HepG2 (cell line): ENCODE data around the gene ZFX. TPM values are rescaled to one million over a fixed set of nuclear protein-coding genes. Genes with fewer than 3 reads are reported as not detected.
A peak's percentile ranks its signal among the peaks of the same experiment; 100 is the strongest.

Experiments used
- ATAC-seq: fragments of 200-7000 bp; cut with Tn5 transposase; 3 replicates; pipeline ENCODE4 v1.9.1; 2020; ENCODE audit warnings: mild to moderate bottlenecking, moderate library complexity
- BruUV-seq: library from RNA; stranded (reverse); fragments of 400-500 nt; replicated peaks from 2 replicates; lab custom pipeline; 2021; lab: Mats Ljungman, UMichigan
- CTCF ChIA-PET: fragments of 300-600 bp; formaldehyde crosslinking; extraction: SDS; loops from one replicate; lab custom pipeline; 2021; ENCODE audit warnings: low total read pairs, inconsistent platforms, low intra/inter-chr PET ratio; lab: Yijun Ruan, JAX
- POLR2A ChIA-PET: fragments of 350-600 bp; sonication (Branson Sonifier 250); formaldehyde crosslinking; loops from one replicate; lab custom pipeline; 2020; ENCODE audit warnings: antibody characterized with exemption, inconsistent platforms; lab: Yijun Ruan, JAX
- DNase-seq: peaks from one replicate; pipeline ENCODE4 v3.0.0-alpha.2; 2015; ENCODE audit warnings: low spot score
- FAIRE-seq: peaks from 3 replicates; lab custom pipeline; 2011; peaks lifted over from hg19 to GRCh38; lab: Jason Lieb, UNC
- H2AFZ ChIP-seq: one replicate; pipeline ENCODE4 v1.6.1; 2011; ENCODE audit warnings: low read length, inconsistent platforms
- H3K27ac ChIP-seq: fragments of 300-600 bp; 3 replicates; pipeline ENCODE4 v1.8.0; 2011; ENCODE audit warnings: mixed run types, mild to moderate bottlenecking, mixed read lengths, low read length, inconsistent platforms; ENCODE audit not compliant: insufficient read depth; ENCODE audit errors: extremely low read length
- H3K27me3 ChIP-seq, 2 experiments: fragments of 200-600 bp in 1 of 2; 2 replicates in 1 of 2; 3 replicates in 1 of 2; pipeline versions ENCODE4 v1.6.0 to v1.8.0; 2011; ENCODE audit warnings: low read length in 2 of 2, mild to moderate bottlenecking in 2 of 2, moderate library complexity in 2 of 2, inconsistent platforms in 1 of 2; ENCODE audit not compliant: insufficient read depth in 2 of 2, control insufficient read depth in 1 of 2
- H3K36me3 ChIP-seq, 2 experiments: fragments of 200-600 bp in 1 of 2; replicated peaks in 1 of 2; 2 replicates in 1 of 2; 3 replicates in 1 of 2; pipeline versions ENCODE4 v1.5.1 to v1.8.0; 2011; ENCODE audit warnings: low read length in 2 of 2, inconsistent platforms in 1 of 2; ENCODE audit not compliant: insufficient read depth in 2 of 2, control insufficient read depth in 1 of 2
- H3K4me1 ChIP-seq: 2 replicates; pipeline ENCODE4 v1.5.1; 2012; ENCODE audit warnings: low read length, inconsistent platforms; ENCODE audit not compliant: insufficient read depth
- H3K4me2 ChIP-seq: 2 replicates; pipeline ENCODE4 v1.6.0; 2011; ENCODE audit warnings: low read depth, low read length, inconsistent platforms
- H3K4me3 ChIP-seq, 3 experiments: fragments of 200-600 bp in 1 of 3; sonication (generic), shearing (Covaris generic) in 1 of 3; replicated peaks in 1 of 3; 2 replicates each; pipeline ENCODE4 v1.5.1; 2011 to 2016; ENCODE audit warnings: low read length in 3 of 3, inconsistent platforms in 2 of 3, low read depth in 2 of 3, mild to moderate bottlenecking in 2 of 3, control low read depth in 1 of 3, mixed read lengths in 1 of 3; ENCODE audit not compliant: insufficient read depth in 1 of 3
- H3K79me2 ChIP-seq: one replicate; pipeline ENCODE4 v1.6.1; 2011; ENCODE audit warnings: low read length, inconsistent platforms; ENCODE audit not compliant: insufficient read depth
- H3K9ac ChIP-seq: 2 replicates; pipeline ENCODE4 v1.6.0; 2011; ENCODE audit warnings: mild to moderate bottlenecking, low read depth, low read length, inconsistent platforms; ENCODE audit not compliant: insufficient read depth
- H3K9me3 ChIP-seq: 2 replicates; pipeline ENCODE4 v1.5.1; 2012; ENCODE audit warnings: mild to moderate bottlenecking, low read length
- H4K20me1 ChIP-seq: 2 replicates; pipeline ENCODE4 v1.6.0; 2011; ENCODE audit warnings: inconsistent platforms, mild to moderate bottlenecking, low read length, moderate library complexity; ENCODE audit not compliant: insufficient read depth
- FOSL2 ChIP-seq: sonication (generic); formaldehyde crosslinking; IDR thresholded peaks from 2 replicates; pipeline ENCODE4 v1.4.0; 2020; ENCODE audit warnings: missing genetic modification reagents
- ZNF614 ChIP-seq: IDR thresholded peaks from 2 replicates; pipeline ENCODE4 v1.6.1; 2018; ENCODE audit warnings: missing biosample characterization, missing genetic modification reagents, inconsistent platforms, borderline replicate concordance
- WGBS: methylation state at CpG from one replicate; pipeline ENCODE4 v1.1.6; 2017; ENCODE audit warnings: low lambda C conversion rate; 5-methylcytosine and 5-hydroxymethylcytosine counted together
- in situ Hi-C: cut with HindIII; loops from 2 replicates; pipeline ENCODE4 v1.10.0; 2017; ENCODE audit warnings: low pct_unique_long_range_greater_than_20kb; ENCODE audit not compliant: extremely low pct_ligation_motif_present
- intact Hi-C: fragments of 100-400 bp; cut with micrococcal nuclease; formaldehyde crosslinking; loops from one replicate; pipeline ENCODE4 v1.10.0; 2022; ENCODE audit not compliant: unreplicated experiment
- polyA plus RNA-seq, 8 experiments: library from polyadenylated mRNA; depleted of rRNA in 3 of 8; stranded (reverse) in 7 of 8; unstranded in 1 of 8; fragments of >200 nt; fragmentation: Illumina TruSeq in 4 of 8; extraction: Trizol in 4 of 8; gene quantifications; 2 replicates each; pipeline versions ENCODE4 v1.2.1 to v1.2.3, GENCODE V29; 2011 to 2016; ENCODE audit warnings: low read depth in 4 of 8, missing spikeins in 1 of 8, mixed read lengths in 1 of 8; ENCODE audit not compliant: insufficient read depth in 1 of 8
- small RNA-seq, 3 experiments: library from RNA; depleted of rRNA; stranded (forward); fragments of <200 nt; gene quantifications; one replicate each; pipeline ENCODE3, GENCODE V24; 2012; ENCODE audit warnings: low read depth in 2 of 3, low replicate concordance in 1 of 3; ENCODE audit not compliant: insufficient read length in 3 of 3, insufficient read depth in 2 of 3
- total RNA-seq, 5 experiments: library from RNA; depleted of rRNA; stranded (reverse); fragments of >200 nt; fragmentation: Illumina TruSeq; extraction: Trizol; gene quantifications; 2 replicates each; pipeline ENCODE4 v1.2.3, GENCODE V29; 2016; ENCODE audit warnings: low read depth in 1 of 5

Gene ZFX
- total and polyA plus RNA-seq, 2 of the 13 experiments (the other 11 are each of a cell fraction or from before 2014, with no cell fraction given): 13.8 to 37.3 TPM

- WGBS: 0% methylated on average over 5 of the region's 6 CpGs
- no peak for DNase-seq
- no TSS peak for BruUV-seq
- H3K27me3 ChIP-seq: no peaks in the 10 kb centered on the region
- H3K9me3 ChIP-seq: no peaks in the 10 kb centered on the region
- ATAC-seq: no peak
- no peak overlapping the region for H2AFZ ChIP-seq
- FAIRE-seq: no peak
- H3K9ac ChIP-seq: no peak overlapping the region
- intact Hi-C loops (no loop called here), in situ Hi-C loops (no loop called here)
- no peak overlapping the region for H3K4me2 ChIP-seq
- ChIA-PET POLR2A (no interaction called here), CTCF (no interaction called here)
- no peak overlapping the region for H3K27ac ChIP-seq
- no peaks in the 10 kb centered on the region for H4K20me1 ChIP-seq
- H3K4me3 ChIP-seq: no peak overlapping the region
- TF ChIP-seq FOSL2 (CRISPR knock-in tag) (peak; percentile 37; the same call in 1 of the 2 replicates), ZNF614 (CRISPR knock-in tag) (no peak)
- H3K36me3 ChIP-seq: no peaks in the 10 kb centered on the region
- no peaks in the 10 kb centered on the region for H3K79me2 ChIP-seq
- peaks cover 16% of the 10 kb centered on the region; the same call in 1 of the 2 replicates for H3K4me1 ChIP-seq
Measured at GRCh38 chrX:24264383-24264782, 114.9 kb downstream of the ZFX start.

Small RNAs within 50 kb of the gene (small RNA-seq; reads per million reads assigned to genes)
- 0 to 2.9 (median 0.31) reads per million in 3 experiments for gene RF00263

Other genes with a start within 250 kb of the ZFX start
- gene APOO, start 241.8 kb upstream of the ZFX start, total RNA-seq (2016; rRNA removed; fragmentation: Illumina TruSeq; extraction: Trizol): 22.1 and 27.8 TPM in 2 replicates
- 9.7 and 9.9 TPM in 2 replicates for gene APOO, start 241.8 kb upstream of the ZFX start, polyA plus RNA-seq (2011; rRNA removed)
- not detected in 2 replicates for gene CXorf58, start 241.7 kb upstream of the ZFX start, total RNA-seq (2016; rRNA removed; fragmentation: Illumina TruSeq; extraction: Trizol)
- not detected in 2 replicates for gene CXorf58, start 241.7 kb upstream of the ZFX start, polyA plus RNA-seq (2011; rRNA removed)
- 5.5 and 6.9 TPM in 2 replicates for gene KLHL15, start 122.5 kb upstream of the ZFX start, total RNA-seq (2016; rRNA removed; fragmentation: Illumina TruSeq; extraction: Trizol)
- gene KLHL15, start 122.5 kb upstream of the ZFX start, polyA plus RNA-seq (2011; rRNA removed): 2.1 and 2.8 TPM in 2 replicates
- gene EIF2S3, start 94.8 kb upstream of the ZFX start, total RNA-seq (2016; rRNA removed; fragmentation: Illumina TruSeq; extraction: Trizol): 183 and 238 TPM in 2 replicates
- 60.2 and 61.0 TPM in 2 replicates for gene EIF2S3, start 94.8 kb upstream of the ZFX start, polyA plus RNA-seq (2011; rRNA removed)
- not detected in 2 replicates for gene SUPT20HL2, start 164.3 kb downstream of the ZFX start, total RNA-seq (2016; rRNA removed; fragmentation: Illumina TruSeq; extraction: Trizol)
- not detected in 2 replicates for gene SUPT20HL2, start 164.3 kb downstream of the ZFX start, polyA plus RNA-seq (2011; rRNA removed)
- not detected in 2 replicates for gene SUPT20HL1, start 210.9 kb downstream of the ZFX start, total RNA-seq (2016; rRNA removed; fragmentation: Illumina TruSeq; extraction: Trizol)
- not detected in 2 replicates for gene SUPT20HL1, start 210.9 kb downstream of the ZFX start, polyA plus RNA-seq (2011; rRNA removed)